Measurements from ENCODE around the gene FARS2. TPM values are rescaled to one million over a fixed set of nuclear protein-coding genes. Genes with fewer than 3 reads are reported as not detected.

The FARS2 gene
- polyA plus RNA-seq, 1 donor from 2014 or later, result 11.9 TPM

DNA sequence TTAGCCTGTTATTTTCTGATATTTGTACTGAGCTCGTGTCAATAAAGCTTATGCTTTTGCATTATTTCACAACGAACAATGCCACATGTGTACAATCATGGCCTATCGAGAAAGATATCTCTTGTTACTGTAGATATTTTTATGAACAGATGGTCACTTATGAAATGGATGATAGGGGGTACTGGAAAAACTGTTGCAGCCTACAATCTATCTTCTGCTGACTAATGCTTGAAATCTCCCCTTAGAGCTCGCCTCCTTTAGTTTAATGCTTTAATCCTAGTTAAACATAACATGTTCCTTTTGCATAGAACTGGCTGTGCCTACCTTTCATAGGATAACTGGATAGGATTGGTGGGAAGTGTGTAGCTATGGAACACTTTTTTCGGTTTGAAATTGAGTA lies 296.2 kb downstream of the FARS2 start:
- Histone ChIP-seq H3K4me2 (ENCODE audit: low read length) (no peak overlapping the region), H3K4me3 (ENCODE audit: low read length) (no peak overlapping the region), H3K27ac (ENCODE audit: low read length) (peak overlapping the region; percentile 53), H3K9me2 (ENCODE audit: insufficient read depth, low read length) (no peaks in the 10 kb centered on the region), H3F3A (ENCODE audit: insufficient read depth, low read length, poor library complexity, severe bottlenecking) (no peaks in the 10 kb centered on the region), H3K36me3 (ENCODE audit: insufficient read depth, low read length) (no peaks in the 10 kb centered on the region), H3K27me3 (ENCODE audit: insufficient read depth, low read depth, low read length) (no peaks in the 10 kb centered on the region), H3K9me3 (ENCODE audit: low read length) (no peaks in the 10 kb centered on the region), H3K79me2 (replicated peaks; ENCODE audit: insufficient read depth, low read length) (no peaks in the 10 kb centered on the region), H4K20me1 (ENCODE audit: insufficient read depth) (no peaks in the 10 kb centered on the region), H3K9ac (ENCODE audit: low read length) (no peak overlapping the region), H2AFZ (ENCODE audit: low read depth, low read length) (no peak overlapping the region)
- TF ChIP-seq, protein P1, sequence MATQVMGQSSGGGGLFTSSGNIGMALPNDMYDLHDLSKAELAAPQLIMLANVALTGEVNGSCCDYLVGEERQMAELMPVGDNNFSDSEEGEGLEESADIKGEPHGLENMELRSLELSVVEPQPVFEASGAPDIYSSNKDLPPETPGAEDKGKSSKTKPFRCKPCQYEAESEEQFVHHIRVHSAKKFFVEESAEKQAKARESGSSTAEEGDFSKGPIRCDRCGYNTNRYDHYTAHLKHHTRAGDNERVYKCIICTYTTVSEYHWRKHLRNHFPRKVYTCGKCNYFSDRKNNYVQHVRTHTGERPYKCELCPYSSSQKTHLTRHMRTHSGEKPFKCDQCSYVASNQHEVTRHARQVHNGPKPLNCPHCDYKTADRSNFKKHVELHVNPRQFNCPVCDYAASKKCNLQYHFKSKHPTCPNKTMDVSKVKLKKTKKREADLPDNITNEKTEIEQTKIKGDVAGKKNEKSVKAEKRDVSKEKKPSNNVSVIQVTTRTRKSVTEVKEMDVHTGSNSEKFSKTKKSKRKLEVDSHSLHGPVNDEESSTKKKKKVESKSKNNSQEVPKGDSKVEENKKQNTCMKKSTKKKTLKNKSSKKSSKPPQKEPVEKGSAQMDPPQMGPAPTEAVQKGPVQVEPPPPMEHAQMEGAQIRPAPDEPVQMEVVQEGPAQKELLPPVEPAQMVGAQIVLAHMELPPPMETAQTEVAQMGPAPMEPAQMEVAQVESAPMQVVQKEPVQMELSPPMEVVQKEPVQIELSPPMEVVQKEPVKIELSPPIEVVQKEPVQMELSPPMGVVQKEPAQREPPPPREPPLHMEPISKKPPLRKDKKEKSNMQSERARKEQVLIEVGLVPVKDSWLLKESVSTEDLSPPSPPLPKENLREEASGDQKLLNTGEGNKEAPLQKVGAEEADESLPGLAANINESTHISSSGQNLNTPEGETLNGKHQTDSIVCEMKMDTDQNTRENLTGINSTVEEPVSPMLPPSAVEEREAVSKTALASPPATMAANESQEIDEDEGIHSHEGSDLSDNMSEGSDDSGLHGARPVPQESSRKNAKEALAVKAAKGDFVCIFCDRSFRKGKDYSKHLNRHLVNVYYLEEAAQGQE (IDR thresholded peaks at IDR 0.05; ENCODE audit: borderline replicate concordance), result no peak
- TF ChIP-seq, protein P2, sequence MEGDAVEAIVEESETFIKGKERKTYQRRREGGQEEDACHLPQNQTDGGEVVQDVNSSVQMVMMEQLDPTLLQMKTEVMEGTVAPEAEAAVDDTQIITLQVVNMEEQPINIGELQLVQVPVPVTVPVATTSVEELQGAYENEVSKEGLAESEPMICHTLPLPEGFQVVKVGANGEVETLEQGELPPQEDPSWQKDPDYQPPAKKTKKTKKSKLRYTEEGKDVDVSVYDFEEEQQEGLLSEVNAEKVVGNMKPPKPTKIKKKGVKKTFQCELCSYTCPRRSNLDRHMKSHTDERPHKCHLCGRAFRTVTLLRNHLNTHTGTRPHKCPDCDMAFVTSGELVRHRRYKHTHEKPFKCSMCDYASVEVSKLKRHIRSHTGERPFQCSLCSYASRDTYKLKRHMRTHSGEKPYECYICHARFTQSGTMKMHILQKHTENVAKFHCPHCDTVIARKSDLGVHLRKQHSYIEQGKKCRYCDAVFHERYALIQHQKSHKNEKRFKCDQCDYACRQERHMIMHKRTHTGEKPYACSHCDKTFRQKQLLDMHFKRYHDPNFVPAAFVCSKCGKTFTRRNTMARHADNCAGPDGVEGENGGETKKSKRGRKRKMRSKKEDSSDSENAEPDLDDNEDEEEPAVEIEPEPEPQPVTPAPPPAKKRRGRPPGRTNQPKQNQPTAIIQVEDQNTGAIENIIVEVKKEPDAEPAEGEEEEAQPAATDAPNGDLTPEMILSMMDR (IDR thresholded peaks at IDR 0.05; ENCODE audit: poor library complexity, severe bottlenecking), result no peak
- no peak for TF ChIP-seq SMC3 (conservative IDR thresholded peaks at IDR 0.05; ENCODE audit: poor library complexity)
- no peak for TF ChIP-seq MXI1 (conservative IDR thresholded peaks at IDR 0.05; ENCODE audit: poor library complexity, severe bottlenecking)

DNA sequence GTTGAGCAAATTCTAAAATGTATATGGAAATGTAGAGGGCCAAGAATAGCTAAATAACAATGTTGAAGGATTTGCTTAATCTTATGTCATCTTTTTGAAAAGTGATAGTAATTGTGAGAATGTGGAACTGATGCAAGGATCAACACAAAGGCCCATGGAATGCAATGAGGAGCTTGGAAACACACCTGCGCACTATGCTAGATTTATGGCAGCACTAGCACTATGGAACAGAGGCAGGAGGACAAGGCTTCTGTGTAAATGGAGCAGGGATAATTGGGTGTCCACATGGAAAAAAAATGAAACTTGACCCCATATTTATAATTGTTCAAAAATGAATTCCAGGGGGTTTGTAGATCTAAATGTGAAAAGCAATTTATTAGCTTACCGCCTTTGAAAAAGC lies 298.3 kb downstream of the FARS2 start:
- H2AFZ ChIP-seq (ENCODE audit: low read depth, low read length), result no peak overlapping the region
- TF ChIP-seq, protein P1 (IDR thresholded peaks at IDR 0.05; ENCODE audit: borderline replicate concordance), result no peak
- TF ChIP-seq EP300 (conservative IDR thresholded peaks at IDR 0.05; ENCODE audit: poor library complexity, severe bottlenecking), result no peak
- TF ChIP-seq RAD21 (conservative IDR thresholded peaks at IDR 0.05), result no peak
- no peak for TF ChIP-seq SMC3 (conservative IDR thresholded peaks at IDR 0.05; ENCODE audit: poor library complexity)
- no peak for TF ChIP-seq EZH2 (IDR thresholded peaks at IDR 0.05; ENCODE audit: borderline replicate concordance, insufficient read depth, low read length, poor library complexity, severe bottlenecking)
- no peak for TF ChIP-seq POLR2AphosphoS5 (IDR thresholded peaks at IDR 0.05)
- no peak for TF ChIP-seq MXI1 (conservative IDR thresholded peaks at IDR 0.05; ENCODE audit: poor library complexity, severe bottlenecking)
- no peak for TF ChIP-seq TAF1 (IDR thresholded peaks at IDR 0.05; ENCODE audit: low read depth)
- TF ChIP-seq, protein P2 (IDR thresholded peaks at IDR 0.05; ENCODE audit: poor library complexity, severe bottlenecking), result no peak
- no peak overlapping the region for H3K27ac ChIP-seq (ENCODE audit: low read length)
- H3F3A ChIP-seq (ENCODE audit: insufficient read depth, low read length, poor library complexity, severe bottlenecking), result no peaks in the 10 kb centered on the region
- no peaks in the 10 kb centered on the region for H3K9me3 ChIP-seq (ENCODE audit: low read length)
- no peak overlapping the region for H3K9ac ChIP-seq (ENCODE audit: low read length)
- H3K4me2 ChIP-seq (ENCODE audit: low read length), result no peak overlapping the region
- H3K36me3 ChIP-seq (ENCODE audit: insufficient read depth, low read length), result no peaks in the 10 kb centered on the region
- H3K27me3 ChIP-seq (ENCODE audit: insufficient read depth, low read depth, low read length), result no peaks in the 10 kb centered on the region
- no peaks in the 10 kb centered on the region for H3K79me2 ChIP-seq (replicated peaks; ENCODE audit: insufficient read depth, low read length)
- no peaks in the 10 kb centered on the region for H3K9me2 ChIP-seq (ENCODE audit: insufficient read depth, low read length)
- no peaks in the 10 kb centered on the region for H4K20me1 ChIP-seq (ENCODE audit: insufficient read depth)
- no peak overlapping the region for H3K4me3 ChIP-seq (ENCODE audit: low read length)
